Measurements from ENCODE around the gene GPX7.

DNA sequence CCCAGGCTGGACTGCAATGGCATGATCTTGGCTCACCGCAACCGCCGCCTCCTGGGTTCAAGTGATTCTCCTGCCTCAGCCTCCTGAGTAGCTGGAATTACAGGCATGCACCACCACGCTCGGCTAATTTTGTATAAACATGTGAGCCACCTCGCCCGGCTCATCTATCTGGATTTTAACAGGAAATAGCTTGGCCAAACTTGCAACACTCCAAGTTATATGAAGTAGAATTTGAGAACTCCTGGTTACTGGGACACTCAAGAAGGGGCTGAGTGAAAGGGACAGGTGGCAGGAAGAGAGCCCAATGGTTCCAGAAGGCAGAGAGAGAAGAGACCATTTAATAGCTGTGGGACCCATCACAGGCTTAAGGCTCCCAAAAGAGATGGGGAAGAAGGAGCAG is 2.9 kb upstream of the GPX7 start:
- no peak for TF ChIP-seq POLR2A (IDR thresholded peaks at IDR 0.05)
- TF ChIP-seq, protein P1, sequence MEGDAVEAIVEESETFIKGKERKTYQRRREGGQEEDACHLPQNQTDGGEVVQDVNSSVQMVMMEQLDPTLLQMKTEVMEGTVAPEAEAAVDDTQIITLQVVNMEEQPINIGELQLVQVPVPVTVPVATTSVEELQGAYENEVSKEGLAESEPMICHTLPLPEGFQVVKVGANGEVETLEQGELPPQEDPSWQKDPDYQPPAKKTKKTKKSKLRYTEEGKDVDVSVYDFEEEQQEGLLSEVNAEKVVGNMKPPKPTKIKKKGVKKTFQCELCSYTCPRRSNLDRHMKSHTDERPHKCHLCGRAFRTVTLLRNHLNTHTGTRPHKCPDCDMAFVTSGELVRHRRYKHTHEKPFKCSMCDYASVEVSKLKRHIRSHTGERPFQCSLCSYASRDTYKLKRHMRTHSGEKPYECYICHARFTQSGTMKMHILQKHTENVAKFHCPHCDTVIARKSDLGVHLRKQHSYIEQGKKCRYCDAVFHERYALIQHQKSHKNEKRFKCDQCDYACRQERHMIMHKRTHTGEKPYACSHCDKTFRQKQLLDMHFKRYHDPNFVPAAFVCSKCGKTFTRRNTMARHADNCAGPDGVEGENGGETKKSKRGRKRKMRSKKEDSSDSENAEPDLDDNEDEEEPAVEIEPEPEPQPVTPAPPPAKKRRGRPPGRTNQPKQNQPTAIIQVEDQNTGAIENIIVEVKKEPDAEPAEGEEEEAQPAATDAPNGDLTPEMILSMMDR (IDR thresholded peaks at IDR 0.05) = no peak
